H1 (cell line): ENCODE measurements around the gene CDYL. TPM values are rescaled to one million over a fixed set of nuclear protein-coding genes. Genes with fewer than 3 reads are reported as not detected.

Source experiments
- CTCF ChIA-PET: fragments of 300-600 bp; sonication (Branson Sonifier 250); formaldehyde crosslinking; loops from one replicate; lab custom pipeline; 2021; ENCODE audit not compliant: partially characterized antibody; lab: Charles Lee
- POLR2A ChIA-PET: fragments of 300-600 bp; sonication (Branson Sonifier 250); formaldehyde crosslinking; loops from one replicate; lab custom pipeline; 2021; ENCODE audit warnings: inconsistent platforms; ENCODE audit not compliant: partially characterized antibody; lab: Charles Lee
- DNase-seq, 2 experiments: peaks; one replicate each; pipeline versions ENCODE4 v3.0.0 to v3.0.0-alpha.2; 2010 to 2022; ENCODE audit warnings: low spot score in 2 of 2, low read depth in 1 of 2, mixed read lengths in 1 of 2
- FAIRE-seq: peaks from 2 replicates; lab custom pipeline; 2011; peaks lifted over from hg19 to GRCh38; lab: Jason Lieb, UNC
- H2AFZ ChIP-seq: 2 replicates; pipeline ENCODE4 v1.8.1; 2012; ENCODE audit warnings: low read length, inconsistent platforms
- H2AK5ac ChIP-seq: 2 replicates; pipeline ENCODE4 v1.6.1; 2013; ENCODE audit warnings: low read depth, low read length
- H2BK120ac ChIP-seq: replicated peaks from 2 replicates; pipeline ENCODE3; 2013; ENCODE audit warnings: low read depth, low read length, inconsistent platforms
- H2BK12ac ChIP-seq: 2 replicates; pipeline ENCODE4 v1.6.1; 2013; ENCODE audit warnings: low read depth, low read length
- H2BK15ac ChIP-seq: 2 replicates; pipeline ENCODE4 v1.6.1; 2013; ENCODE audit warnings: low read length
- H2BK20ac ChIP-seq: 2 replicates; pipeline ENCODE4 v1.6.1; 2013; ENCODE audit warnings: low read length
- H2BK5ac ChIP-seq: 2 replicates; pipeline ENCODE4 v1.6.1; 2013; ENCODE audit warnings: low read depth, low read length
- H3K14ac ChIP-seq: 2 replicates; pipeline ENCODE4 v1.6.1; 2013; ENCODE audit warnings: inconsistent platforms; ENCODE audit not compliant: insufficient read length
- H3K18ac ChIP-seq: 2 replicates; pipeline ENCODE4 v1.6.1; 2013; ENCODE audit warnings: low read length; ENCODE audit errors: extremely low read depth
- H3K23ac ChIP-seq: 2 replicates; pipeline ENCODE4 v1.6.1; 2013; ENCODE audit warnings: inconsistent platforms; ENCODE audit not compliant: insufficient read length
- H3K23me2 ChIP-seq: 2 replicates; pipeline ENCODE4 v1.6.1; 2013; ENCODE audit warnings: low read depth, low read length
- H3K27ac ChIP-seq: 2 replicates; pipeline ENCODE4 v1.6.1; 2011; ENCODE audit warnings: low read depth, low read length, inconsistent platforms
- H3K27me3 ChIP-seq, 4 experiments: replicated peaks in 1 of 4; 1 replicate in 1 of 4; 2 replicates in 3 of 4; pipeline versions ENCODE4 v1.6.1 to v1.8.1; 2011 to 2013; ENCODE audit warnings: low read length in 3 of 4, mild to moderate bottlenecking in 3 of 4, inconsistent platforms in 2 of 4, mixed read lengths in 2 of 4, moderate library complexity in 1 of 4; ENCODE audit not compliant: control insufficient read depth in 3 of 4, insufficient read depth in 3 of 4; ENCODE audit errors: extremely low read depth in 1 of 4
- H3K36me3 ChIP-seq, 4 experiments: 2 replicates each; pipeline versions ENCODE4 v1.6.1 to v1.8.1; 2011 to 2013; ENCODE audit warnings: mild to moderate bottlenecking in 4 of 4, low read length in 3 of 4, moderate library complexity in 2 of 4, control low read depth in 1 of 4, inconsistent platforms in 1 of 4; ENCODE audit not compliant: insufficient read depth in 4 of 4, control insufficient read depth in 2 of 4
- H3K4ac ChIP-seq: replicated peaks from 2 replicates; pipeline ENCODE3; 2013; ENCODE audit warnings: low read length, low read depth, mixed read lengths, inconsistent platforms; ENCODE audit not compliant: insufficient read length
- H3K4me1 ChIP-seq, 4 experiments: replicated peaks in 1 of 4; 1 replicate in 1 of 4; 2 replicates in 3 of 4; pipeline versions ENCODE4 v1.6.1 to v1.8.1; 2011 to 2013; ENCODE audit warnings: low read length in 3 of 4, inconsistent platforms in 2 of 4, mixed read lengths in 1 of 4; ENCODE audit not compliant: insufficient read depth in 4 of 4, control insufficient read depth in 3 of 4
- H3K4me2 ChIP-seq, 2 experiments: 2 replicates each; pipeline versions ENCODE4 v1.6.1 to v1.8.1; 2011 to 2013; ENCODE audit warnings: low read depth in 2 of 2, low read length in 2 of 2, control low read depth in 1 of 2, inconsistent platforms in 1 of 2, mild to moderate bottlenecking in 1 of 2; ENCODE audit not compliant: insufficient read depth in 1 of 2
- H3K4me3 ChIP-seq, 4 experiments: fragments of 200-600, 300-600 bp in 1 of 4; sonication (generic), shearing (Covaris generic), sonication (Bioruptor Twin) in 1 of 4; 2 replicates each; pipeline versions ENCODE4 v1.5.1 to v1.8.1; 2011 to 2016; ENCODE audit warnings: low read length in 4 of 4, low read depth in 3 of 4, control low read depth in 2 of 4, inconsistent platforms in 2 of 4, mild to moderate bottlenecking in 2 of 4, mixed read lengths in 1 of 4, moderate library complexity in 1 of 4; ENCODE audit not compliant: insufficient read depth in 2 of 4; ENCODE audit errors: extremely low read depth in 1 of 4
- H3K56ac ChIP-seq: replicated peaks from 2 replicates; pipeline ENCODE3; 2013; ENCODE audit warnings: low read depth, mild to moderate bottlenecking, mixed read lengths, low read length, inconsistent platforms; ENCODE audit not compliant: insufficient read length
- H3K79me1 ChIP-seq: 2 replicates; pipeline ENCODE4 v1.6.1; 2013; ENCODE audit warnings: low read depth, low read length, control low read depth
- H3K79me2 ChIP-seq, 2 experiments: 2 replicates each; pipeline versions ENCODE4 v1.6.1 to v1.8.1; 2012 to 2013; ENCODE audit warnings: low read length in 2 of 2, mild to moderate bottlenecking in 2 of 2, inconsistent platforms in 1 of 2; ENCODE audit not compliant: insufficient read depth in 2 of 2, control insufficient read depth in 1 of 2
- H3K9ac ChIP-seq, 4 experiments: replicated peaks in 1 of 4; 1 replicate in 1 of 4; 2 replicates in 3 of 4; pipeline versions ENCODE4 v1.6.1 to v1.8.1; 2011 to 2013; ENCODE audit warnings: low read depth in 3 of 4, low read length in 3 of 4, control low read depth in 2 of 4, mild to moderate bottlenecking in 2 of 4, moderate library complexity in 2 of 4, inconsistent platforms in 1 of 4; ENCODE audit errors: extremely low read depth in 1 of 4
- H3K9me3 ChIP-seq, 2 experiments: 2 replicates each; pipeline versions ENCODE4 v1.6.1 to v1.8.1; 2012 to 2013; ENCODE audit warnings: mild to moderate bottlenecking in 2 of 2, moderate library complexity in 2 of 2, control low read depth in 1 of 2, inconsistent platforms in 1 of 2, low read depth in 1 of 2, low read length in 1 of 2, mixed read lengths in 1 of 2; ENCODE audit not compliant: insufficient read depth in 2 of 2
- H4K20me1 ChIP-seq, 2 experiments: replicated peaks in 1 of 2; 2 replicates each; pipeline versions ENCODE3 to v1.8.1; 2011 to 2013; ENCODE audit warnings: inconsistent platforms in 2 of 2, low read length in 2 of 2, mild to moderate bottlenecking in 1 of 2; ENCODE audit not compliant: insufficient read depth in 2 of 2, control insufficient read depth in 1 of 2
- H4K5ac ChIP-seq: 2 replicates; pipeline ENCODE4 v1.6.1; 2013; ENCODE audit warnings: low read length, low read depth, mixed read lengths, inconsistent platforms; ENCODE audit not compliant: insufficient read length
- H4K8ac ChIP-seq: 2 replicates; pipeline ENCODE4 v1.8.0; 2013; ENCODE audit warnings: mild to moderate bottlenecking, moderate library complexity, low read length, inconsistent platforms; ENCODE audit not compliant: insufficient read depth; ENCODE audit errors: extremely low read depth
- H4K91ac ChIP-seq: replicated peaks from 2 replicates; pipeline ENCODE3; 2013; ENCODE audit warnings: low read length, mixed read lengths, inconsistent platforms; ENCODE audit not compliant: insufficient read length
- BACH1 ChIP-seq: IDR thresholded peaks from 2 replicates; pipeline ENCODE4 v1.6.1; 2012; ENCODE audit warnings: low read length, improper control_type of control experiment
- HDAC2 ChIP-seq, 2 experiments: fragments of 300-600 bp in 1 of 2; sonication (generic) in 1 of 2; IDR thresholded peaks; 2 replicates each; pipeline ENCODE4 v1.6.1; 2011 to 2012; ENCODE audit warnings: low read depth in 2 of 2, low read length in 2 of 2, mild to moderate bottlenecking in 2 of 2, moderate library complexity in 2 of 2, borderline replicate concordance in 1 of 2, inconsistent platforms in 1 of 2
- JUND ChIP-seq: IDR thresholded peaks from 2 replicates; pipeline ENCODE4 v1.6.1; 2011; ENCODE audit warnings: mild to moderate bottlenecking, improper control_type of control experiment, low read length
- PHF8 ChIP-seq: fragments of 200-600 bp; sonication (generic); conservative IDR thresholded peaks from 2 replicates; pipeline ENCODE4 v1.7.1; 2012; ENCODE audit warnings: low read depth, mild to moderate bottlenecking, inconsistent platforms, low read length, moderate library complexity
- POU5F1 ChIP-seq: IDR thresholded peaks from 2 replicates; pipeline ENCODE4 v1.6.1; 2011; ENCODE audit warnings: low read depth, mild to moderate bottlenecking, low read length, moderate library complexity
- RAD21 ChIP-seq, 2 experiments: IDR thresholded peaks in 1 of 2; conservative IDR thresholded peaks in 1 of 2; 2 replicates each; pipeline ENCODE4 v1.6.1; 2011; ENCODE audit warnings: low read depth in 2 of 2, low read length in 2 of 2, improper control_type of control experiment in 1 of 2, inconsistent platforms in 1 of 2, mild to moderate bottlenecking in 1 of 2, moderate library complexity in 1 of 2
- SP1 ChIP-seq: IDR thresholded peaks from 2 replicates; pipeline ENCODE4 v1.6.1; 2011; ENCODE audit warnings: low read depth, low read length
- SRF ChIP-seq: IDR thresholded peaks from 2 replicates; pipeline ENCODE4 v1.6.1; 2011; ENCODE audit warnings: mild to moderate bottlenecking, low read depth, low read length, moderate library complexity
- WGBS, 2 experiments: shearing (Covaris generic) in 1 of 2; methylation state at CpG; one replicate each; pipeline versions ENCODE4 v1.1.6 to v1.1.7; 2013 to 2015; ENCODE audit warnings: low lambda C conversion rate in 2 of 2, mixed read lengths in 2 of 2, inconsistent platforms in 1 of 2, low coverage in 1 of 2, missing lambda C conversion rate in 1 of 2; ENCODE audit not compliant: insufficient replicate concordance in 2 of 2, insufficient coverage in 1 of 2, insufficient read length in 1 of 2; ENCODE audit errors: extremely low coverage in 1 of 2, missing lambda C conversion rate in 1 of 2; 5-methylcytosine and 5-hydroxymethylcytosine counted together
- polyA plus RNA-seq, 7 experiments: library from polyadenylated mRNA; depleted of rRNA in 3 of 7; stranded (reverse) in 5 of 7; unstranded in 2 of 7; fragments of >200 nt in 5 of 7; fragments of 200-250 nt in 2 of 7; gene quantifications; 1 replicate in 5 of 7; 2 replicates in 1 of 7; 4 replicates in 1 of 7; pipeline versions ENCODE4 v1.2.1 to v1.2.3, GENCODE V29; 2011 to 2013; ENCODE audit warnings: missing spikeins in 2 of 7, mixed read lengths in 2 of 7
- total RNA-seq: library from RNA; stranded (reverse); fragmentation: NEBNext Ultra II Directional; extraction: Animal tissue kit (Norgen Biotek cat#: 25700); gene quantifications from 2 replicates; pipeline ENCODE4 v1.2.1, GENCODE V29; 2021
- TF ChIP-seq, protein P1 (sequence below): IDR thresholded peaks from 2 replicates; pipeline ENCODE4 v1.6.1; 2011; ENCODE audit warnings: low read length, improper control_type of control experiment

Gene CDYL
- total and polyA plus RNA-seq, 2 of the 8 experiments (the other 6 are each of a cell fraction or from before 2014, with no cell fraction given): 56.4 to 119 TPM

DNA sequence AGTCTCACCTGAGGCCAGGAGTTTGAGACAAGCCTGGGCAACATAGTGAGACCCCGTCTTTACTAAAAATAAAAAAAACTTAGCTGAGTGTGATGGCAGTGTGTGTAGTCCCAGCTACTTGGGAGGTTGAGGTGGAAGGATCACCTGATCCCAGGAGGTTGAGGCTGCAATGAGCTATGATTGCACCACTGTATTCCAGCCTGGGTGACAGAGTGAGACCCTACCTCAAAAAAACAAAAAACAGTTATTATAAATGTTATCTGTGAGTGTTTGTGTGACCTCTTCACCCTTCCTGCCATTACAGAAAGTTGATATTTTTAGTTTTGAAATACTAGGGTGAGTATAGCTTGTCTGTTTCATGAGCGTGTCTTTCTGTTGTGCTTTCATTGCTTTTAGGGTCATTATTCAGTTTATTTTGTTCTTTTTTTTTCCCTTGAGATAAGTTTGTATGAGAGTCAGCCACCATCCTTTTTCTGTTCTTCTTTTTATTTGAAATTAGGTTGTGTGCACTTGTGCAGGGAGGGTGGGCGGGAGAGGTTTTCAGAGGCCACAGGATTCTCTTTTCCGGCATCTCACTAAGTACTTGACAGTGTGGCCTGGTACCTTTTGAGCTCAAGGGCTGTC, 26.2 kb downstream of the CDYL start:
- CTCF ChIA-PET: interaction anchor here (1.0 to 5.8 kb wide), 5 partner anchors 12 to 228 kb away, joined by 4 to 45 read pairs (median 4); no protein-coding TSS in a partner anchor
- FAIRE-seq: no peak
- TF ChIP-seq SP1: no peak
- no peak for TF ChIP-seq SRF
- no peak for TF ChIP-seq BACH1
- TF ChIP-seq HDAC2 (IDR thresholded peaks at IDR 0.05; ENCODE audit: borderline replicate concordance in 1 of 2, low read depth in 2 of 2, low read length in 2 of 2): no peak
- TF ChIP-seq, protein P1, sequence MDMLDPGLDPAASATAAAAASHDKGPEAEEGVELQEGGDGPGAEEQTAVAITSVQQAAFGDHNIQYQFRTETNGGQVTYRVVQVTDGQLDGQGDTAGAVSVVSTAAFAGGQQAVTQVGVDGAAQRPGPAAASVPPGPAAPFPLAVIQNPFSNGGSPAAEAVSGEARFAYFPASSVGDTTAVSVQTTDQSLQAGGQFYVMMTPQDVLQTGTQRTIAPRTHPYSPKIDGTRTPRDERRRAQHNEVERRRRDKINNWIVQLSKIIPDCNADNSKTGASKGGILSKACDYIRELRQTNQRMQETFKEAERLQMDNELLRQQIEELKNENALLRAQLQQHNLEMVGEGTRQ: no peak
- no peak for TF ChIP-seq POU5F1
- no peak for TF ChIP-seq JUND
- TF ChIP-seq RAD21 (IDR thresholded peaks at IDR 0.05 in 1 of 2, conservative IDR thresholded peaks at IDR 0.05 in 1 of 2; ENCODE audit: low read depth in 2 of 2, low read length in 2 of 2): no peak
- no peak for TF ChIP-seq PHF8

More for the DNA sequence above, 26.2 kb downstream of the CDYL start:
- H4K91ac ChIP-seq: no peak overlapping the region
- H4K5ac ChIP-seq: no peak overlapping the region
- peaks cover 40 to 100% of the 10 kb centered on the region in 2 experiments for H3K79me2 ChIP-seq
- no peak overlapping the region for H3K9ac ChIP-seq
- no peak overlapping the region for H3K4me3 ChIP-seq
- no peak overlapping the region for H2BK20ac ChIP-seq
- no peak overlapping the region for H3K14ac ChIP-seq
- H3K56ac ChIP-seq: no peak overlapping the region
- no peak overlapping the region for H2BK15ac ChIP-seq
- H3K79me1 ChIP-seq: peaks cover 21% of the 10 kb centered on the region; the same call in 1 of the 2 replicates
- no peaks in the 10 kb centered on the region for H3K9me3 ChIP-seq
- H4K8ac ChIP-seq: no peak overlapping the region
- H3K18ac ChIP-seq: no peak overlapping the region
- H3K4me1 ChIP-seq: peaks cover 5 to 19% (median 11%) of the 10 kb centered on the region in 4 experiments
- 0 out of 8 replicates have a peak, but pooled peaks cover 0 to 5% (median 0%) of the 10 kb centered on the region in 4 experiments for H3K36me3 ChIP-seq
- H2AFZ ChIP-seq: no peak overlapping the region
- peaks cover 43 to 76% of the 10 kb centered on the region in 2 experiments for H4K20me1 ChIP-seq
- no peak overlapping the region for H3K4ac ChIP-seq
- no peaks in the 10 kb centered on the region for H3K23me2 ChIP-seq
- no peak overlapping the region for H3K27ac ChIP-seq
- WGBS, 2 experiments: 89% methylated on average over 4 of the region's 4 CpGs; no CpG with 5 or more reads in 1 of the 2 experiments
- DNase-seq: no peak
- no peak overlapping the region for H2BK5ac ChIP-seq
- H3K4me2 ChIP-seq: no peak overlapping the region
- no peak overlapping the region for H2BK120ac ChIP-seq
- POLR2A ChIA-PET: interaction anchor here (1.3 to 1.4 kb wide), 2 partner anchors 9 kb away, joined by 3 to 5 read pairs; no protein-coding TSS in a partner anchor
- H2AK5ac ChIP-seq: no peak overlapping the region
- H3K23ac ChIP-seq: no peak overlapping the region
- H3K27me3 ChIP-seq: no peaks in the 10 kb centered on the region
- no peak overlapping the region for H2BK12ac ChIP-seq
